Breast epithelium (tissue), 3 donors: ENCODE results near the gene SNTG2.

Source experiments
- POLR2A ChIP-seq: fragments of 450-650 bp; IDR thresholded peaks from one replicate; pipeline ENCODE4 v1.6.1; 2016; ENCODE audit warnings: antibody characterized with exemption, mild to moderate bottlenecking, moderate library complexity
- POLR2AphosphoS5 ChIP-seq, 3 donors: sonication (generic); formaldehyde crosslinking; IDR thresholded peaks; one replicate each; pipeline ENCODE4 v1.6.1; 2017; ENCODE audit warnings: antibody characterized with exemption in 3 of 3
- TF ChIP-seq, protein P1 (sequence below), 3 donors: fragments of 450-650 bp; IDR thresholded peaks; one replicate each; pipeline ENCODE4 v1.5.1; 2016 to 2017; ENCODE audit warnings: antibody characterized with exemption in 3 of 3, mild to moderate bottlenecking in 3 of 3, moderate library complexity in 3 of 3

DNA sequence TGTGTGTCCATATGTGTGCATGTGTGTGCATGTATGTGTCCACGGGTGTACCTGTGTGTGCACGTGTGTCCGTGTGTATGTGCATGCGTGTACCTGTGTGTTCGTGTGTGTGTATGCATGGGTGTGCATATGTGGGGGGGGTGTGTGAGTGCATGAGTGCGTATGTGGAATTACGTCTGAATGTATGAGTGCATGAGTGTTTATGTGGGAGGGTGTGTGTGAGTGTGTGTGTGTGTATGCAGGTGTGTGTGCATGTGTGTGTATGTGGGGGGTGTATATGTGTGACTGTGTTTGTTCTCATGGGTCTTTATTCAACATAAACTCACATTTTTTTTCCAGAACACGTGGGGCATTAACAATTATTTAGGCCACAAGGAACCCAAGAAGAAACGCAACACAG lies 208.4 kb downstream of the SNTG2 start:
- no peak for TF ChIP-seq POLR2A
- TF ChIP-seq, protein P1, sequence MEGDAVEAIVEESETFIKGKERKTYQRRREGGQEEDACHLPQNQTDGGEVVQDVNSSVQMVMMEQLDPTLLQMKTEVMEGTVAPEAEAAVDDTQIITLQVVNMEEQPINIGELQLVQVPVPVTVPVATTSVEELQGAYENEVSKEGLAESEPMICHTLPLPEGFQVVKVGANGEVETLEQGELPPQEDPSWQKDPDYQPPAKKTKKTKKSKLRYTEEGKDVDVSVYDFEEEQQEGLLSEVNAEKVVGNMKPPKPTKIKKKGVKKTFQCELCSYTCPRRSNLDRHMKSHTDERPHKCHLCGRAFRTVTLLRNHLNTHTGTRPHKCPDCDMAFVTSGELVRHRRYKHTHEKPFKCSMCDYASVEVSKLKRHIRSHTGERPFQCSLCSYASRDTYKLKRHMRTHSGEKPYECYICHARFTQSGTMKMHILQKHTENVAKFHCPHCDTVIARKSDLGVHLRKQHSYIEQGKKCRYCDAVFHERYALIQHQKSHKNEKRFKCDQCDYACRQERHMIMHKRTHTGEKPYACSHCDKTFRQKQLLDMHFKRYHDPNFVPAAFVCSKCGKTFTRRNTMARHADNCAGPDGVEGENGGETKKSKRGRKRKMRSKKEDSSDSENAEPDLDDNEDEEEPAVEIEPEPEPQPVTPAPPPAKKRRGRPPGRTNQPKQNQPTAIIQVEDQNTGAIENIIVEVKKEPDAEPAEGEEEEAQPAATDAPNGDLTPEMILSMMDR (IDR thresholded peaks at IDR 0.05), result no peak
- no peak for TF ChIP-seq POLR2AphosphoS5 (IDR thresholded peaks at IDR 0.05)
